WTC11 (cell line): ENCODE measurements around the gene IL6R. TPM values are rescaled to one million over a fixed set of nuclear protein-coding genes. Genes with fewer than 3 reads are reported as not detected.

ENCODE experiments used
- ATAC-seq: fragments of 200-7000 bp; cut with Tn5 transposase; 2 replicates; pipeline ENCODE4 v1.10.0; 2021; ENCODE audit warnings: mild to moderate bottlenecking, moderate library complexity
- CTCF ChIA-PET: fragments of 300-600 bp; sonication (Branson Sonifier 250); formaldehyde crosslinking; loops from one replicate; lab custom pipeline; 2021; ENCODE audit warnings: antibody characterized with exemption; lab: Charles Lee
- POLR2A ChIA-PET: fragments of 350-600 bp; sonication (Branson Sonifier 250); formaldehyde crosslinking; loops from one replicate; lab custom pipeline; 2021; ENCODE audit warnings: antibody characterized with exemption; lab: Charles Lee
- DNase-seq: peaks from one replicate; pipeline ENCODE4 v3.0.0; 2021; ENCODE audit warnings: low spot score
- H3K27ac Mint-ChIP-seq: 2 replicates; pipeline ENCODE4 v1.8.0; 2021; ENCODE audit warnings: mixed read lengths
- H3K27me3 Mint-ChIP-seq: 2 replicates; pipeline ENCODE4 v1.8.0; 2021; ENCODE audit warnings: low read depth, mild to moderate bottlenecking, moderate library complexity, mixed read lengths
- H3K36me3 Mint-ChIP-seq: 2 replicates; pipeline ENCODE4 v1.8.0; 2021; ENCODE audit warnings: mixed read lengths
- H3K4me1 Mint-ChIP-seq: 2 replicates; pipeline ENCODE4 v1.8.0; 2022; ENCODE audit warnings: mixed read lengths
- H3K4me3 Mint-ChIP-seq: 2 replicates; pipeline ENCODE4 v1.8.0; 2021; ENCODE audit warnings: mild to moderate bottlenecking, moderate library complexity, mixed read lengths
- H3K9me3 Mint-ChIP-seq: 2 replicates; pipeline ENCODE4 v1.8.0; 2021; ENCODE audit warnings: mixed read lengths
- CBFB ChIP-seq: sonication (generic); formaldehyde crosslinking; IDR thresholded peaks from 2 replicates; pipeline ENCODE4 v1.8.1; 2022; ENCODE audit warnings: mild to moderate bottlenecking, low read depth, missing genetic modification reagents
- CREB1 ChIP-seq: sonication (generic); formaldehyde crosslinking; IDR thresholded peaks from 2 replicates; pipeline ENCODE4 v1.8.0; 2023; ENCODE audit warnings: mild to moderate bottlenecking, missing genetic modification reagents
- GRHL2 ChIP-seq: fragments of 250-450 bp; sonication (Bioruptor Pico); IDR thresholded peaks from 2 replicates; pipeline ENCODE4 v1.8.0; 2022; ENCODE audit warnings: mild to moderate bottlenecking, moderate library complexity; ENCODE audit not compliant: insufficient replicate concordance, severe bottlenecking
- HMGA2 ChIP-seq: fragments of 250-450 bp; sonication (Bioruptor Pico); IDR thresholded peaks from 2 replicates; pipeline ENCODE4 v1.4.0; 2021; ENCODE audit warnings: mild to moderate bottlenecking, moderate library complexity
- KAT7 ChIP-seq: sonication (generic); formaldehyde crosslinking; IDR thresholded peaks from 2 replicates; pipeline ENCODE4 v1.8.1; 2023; ENCODE audit warnings: missing genetic modification reagents, mild to moderate bottlenecking, borderline replicate concordance
- MYBL2 ChIP-seq: sonication (generic); formaldehyde crosslinking; IDR thresholded peaks from 2 replicates; pipeline ENCODE4 v1.8.1; 2023; ENCODE audit warnings: mild to moderate bottlenecking, moderate library complexity, missing genetic modification reagents
- OVOL2 ChIP-seq: fragments of 250-450 bp; sonication (Bioruptor Pico); IDR thresholded peaks from 2 replicates; pipeline ENCODE4 v1.9.0; 2021; ENCODE audit warnings: mild to moderate bottlenecking, borderline replicate concordance
- RELA ChIP-seq: sonication (generic); formaldehyde crosslinking; IDR thresholded peaks from 2 replicates; pipeline ENCODE4 v1.8.1; 2022; ENCODE audit warnings: missing genetic modification reagents, mild to moderate bottlenecking, borderline replicate concordance
- ZNF219 ChIP-seq: sonication (generic); formaldehyde crosslinking; IDR thresholded peaks from 2 replicates; pipeline ENCODE4 v1.8.0; 2023; ENCODE audit warnings: missing genetic modification reagents, mild to moderate bottlenecking, borderline replicate concordance
- ZNF263 ChIP-seq: sonication (generic); formaldehyde crosslinking; IDR thresholded peaks from 2 replicates; pipeline ENCODE4 v1.8.1; 2022; ENCODE audit warnings: low read depth, mild to moderate bottlenecking, moderate library complexity, missing genetic modification reagents
- ZNF396 ChIP-seq: fragments of 250-450 bp; sonication (Bioruptor Pico); IDR thresholded peaks from 2 replicates; pipeline ENCODE4 v1.8.0; 2021; ENCODE audit warnings: mild to moderate bottlenecking, moderate library complexity, borderline replicate concordance
- total RNA-seq: library from RNA; stranded (reverse); gene quantifications from 3 replicates; pipeline ENCODE4 v1.2.3, GENCODE V29; 2021
- TF ChIP-seq, protein P1 (sequence below): sonication (generic); formaldehyde crosslinking; IDR thresholded peaks from 2 replicates; pipeline ENCODE4 v1.8.0; 2022; ENCODE audit warnings: mild to moderate bottlenecking, missing genetic modification reagents
- TF ChIP-seq, protein P2 (sequence below): fragments of 250-450 bp; sonication (Bioruptor Pico); IDR thresholded peaks from 2 replicates; pipeline ENCODE4 v2.1.2; 2022; ENCODE audit warnings: mild to moderate bottlenecking, moderate library complexity
- TF ChIP-seq, protein P3 (sequence below): sonication (generic); formaldehyde crosslinking; IDR thresholded peaks from 2 replicates; pipeline ENCODE4 v1.8.1; 2022; ENCODE audit warnings: mild to moderate bottlenecking, moderate library complexity, missing genetic modification reagents
- TF ChIP-seq, protein P4 (sequence below): sonication (generic); formaldehyde crosslinking; IDR thresholded peaks from 2 replicates; pipeline ENCODE4 v1.8.1; 2023; ENCODE audit warnings: mild to moderate bottlenecking, missing genetic modification reagents
- TF ChIP-seq, protein P5 (sequence below): sonication (generic); formaldehyde crosslinking; IDR thresholded peaks from 2 replicates; pipeline ENCODE4 v1.8.0; 2022; ENCODE audit warnings: mild to moderate bottlenecking, missing genetic modification reagents
- TF ChIP-seq, protein P6 (sequence below): fragments of 250-450 bp; sonication (Bioruptor Pico); conservative IDR thresholded peaks from 2 replicates; pipeline ENCODE4 v1.9.0; 2021; ENCODE audit warnings: mild to moderate bottlenecking
- TF ChIP-seq, protein P7 (sequence below): sonication (generic); formaldehyde crosslinking; IDR thresholded peaks from 2 replicates; pipeline ENCODE4 v1.8.1; 2022; ENCODE audit warnings: missing genetic modification reagents, borderline replicate concordance

Gene IL6R
- total RNA-seq, 1 experiment from 2014 or later, result 7.0 TPM

DNA sequence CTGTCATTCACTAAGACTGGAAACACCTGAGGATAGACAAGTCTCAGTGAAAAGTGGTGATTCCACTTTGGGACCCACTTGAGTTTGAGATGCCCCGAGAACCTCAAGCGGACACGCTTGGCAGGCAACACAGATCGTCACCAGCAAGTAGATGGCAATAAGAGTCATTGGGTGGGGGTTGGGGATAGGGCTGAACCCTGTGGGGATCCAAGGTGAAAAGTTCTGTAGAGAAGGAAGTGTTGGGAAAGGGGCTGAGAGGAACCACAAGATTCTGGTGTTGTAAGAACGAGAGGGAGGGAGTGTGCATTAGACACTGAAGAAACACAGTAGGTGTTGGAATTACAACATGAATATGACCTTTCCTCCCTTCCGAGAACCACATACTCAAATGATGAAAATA lies 51.5 kb downstream of the IL6R start:
- Mint-ChIP-seq H3K9me3 (no peaks in the 10 kb centered on the region), H3K27ac (no peak overlapping the region), H3K27me3 (no peaks in the 10 kb centered on the region; the same call in 1 of the 2 replicates), H3K4me3 (no peak overlapping the region), H3K36me3 (no peaks in the 10 kb centered on the region), H3K4me1 (no peaks in the 10 kb centered on the region)
- TF ChIP-seq, protein P1, sequence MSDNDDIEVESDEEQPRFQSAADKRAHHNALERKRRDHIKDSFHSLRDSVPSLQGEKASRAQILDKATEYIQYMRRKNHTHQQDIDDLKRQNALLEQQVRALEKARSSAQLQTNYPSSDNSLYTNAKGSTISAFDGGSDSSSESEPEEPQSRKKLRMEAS (CRISPR knock-in tag), result no peak
- no peak for TF ChIP-seq MYBL2
- no peak for TF ChIP-seq GRHL2 (CRISPR knock-in tag)
- no peak for TF ChIP-seq OVOL2
- TF ChIP-seq, protein P2, sequence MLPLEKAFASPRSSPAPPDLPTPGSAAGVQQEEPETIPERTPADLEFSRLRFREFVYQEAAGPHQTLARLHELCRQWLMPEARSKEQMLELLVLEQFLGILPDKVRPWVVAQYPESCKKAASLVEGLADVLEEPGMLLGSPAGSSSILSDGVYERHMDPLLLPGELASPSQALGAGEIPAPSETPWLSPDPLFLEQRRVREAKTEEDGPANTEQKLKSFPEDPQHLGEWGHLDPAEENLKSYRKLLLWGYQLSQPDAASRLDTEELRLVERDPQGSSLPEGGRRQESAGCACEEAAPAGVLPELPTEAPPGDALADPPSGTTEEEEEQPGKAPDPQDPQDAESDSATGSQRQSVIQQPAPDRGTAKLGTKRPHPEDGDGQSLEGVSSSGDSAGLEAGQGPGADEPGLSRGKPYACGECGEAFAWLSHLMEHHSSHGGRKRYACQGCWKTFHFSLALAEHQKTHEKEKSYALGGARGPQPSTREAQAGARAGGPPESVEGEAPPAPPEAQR (CRISPR knock-in tag), result no peak
- TF ChIP-seq, protein P3, sequence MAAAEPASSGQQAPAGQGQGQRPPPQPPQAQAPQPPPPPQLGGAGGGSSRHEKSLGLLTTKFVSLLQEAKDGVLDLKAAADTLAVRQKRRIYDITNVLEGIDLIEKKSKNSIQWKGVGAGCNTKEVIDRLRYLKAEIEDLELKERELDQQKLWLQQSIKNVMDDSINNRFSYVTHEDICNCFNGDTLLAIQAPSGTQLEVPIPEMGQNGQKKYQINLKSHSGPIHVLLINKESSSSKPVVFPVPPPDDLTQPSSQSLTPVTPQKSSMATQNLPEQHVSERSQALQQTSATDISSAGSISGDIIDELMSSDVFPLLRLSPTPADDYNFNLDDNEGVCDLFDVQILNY (CRISPR knock-in tag), result no peak
- TF ChIP-seq, protein P4, sequence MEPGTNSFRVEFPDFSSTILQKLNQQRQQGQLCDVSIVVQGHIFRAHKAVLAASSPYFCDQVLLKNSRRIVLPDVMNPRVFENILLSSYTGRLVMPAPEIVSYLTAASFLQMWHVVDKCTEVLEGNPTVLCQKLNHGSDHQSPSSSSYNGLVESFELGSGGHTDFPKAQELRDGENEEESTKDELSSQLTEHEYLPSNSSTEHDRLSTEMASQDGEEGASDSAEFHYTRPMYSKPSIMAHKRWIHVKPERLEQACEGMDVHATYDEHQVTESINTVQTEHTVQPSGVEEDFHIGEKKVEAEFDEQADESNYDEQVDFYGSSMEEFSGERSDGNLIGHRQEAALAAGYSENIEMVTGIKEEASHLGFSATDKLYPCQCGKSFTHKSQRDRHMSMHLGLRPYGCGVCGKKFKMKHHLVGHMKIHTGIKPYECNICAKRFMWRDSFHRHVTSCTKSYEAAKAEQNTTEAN (CRISPR knock-in tag), result no peak
- TF ChIP-seq, protein P5, sequence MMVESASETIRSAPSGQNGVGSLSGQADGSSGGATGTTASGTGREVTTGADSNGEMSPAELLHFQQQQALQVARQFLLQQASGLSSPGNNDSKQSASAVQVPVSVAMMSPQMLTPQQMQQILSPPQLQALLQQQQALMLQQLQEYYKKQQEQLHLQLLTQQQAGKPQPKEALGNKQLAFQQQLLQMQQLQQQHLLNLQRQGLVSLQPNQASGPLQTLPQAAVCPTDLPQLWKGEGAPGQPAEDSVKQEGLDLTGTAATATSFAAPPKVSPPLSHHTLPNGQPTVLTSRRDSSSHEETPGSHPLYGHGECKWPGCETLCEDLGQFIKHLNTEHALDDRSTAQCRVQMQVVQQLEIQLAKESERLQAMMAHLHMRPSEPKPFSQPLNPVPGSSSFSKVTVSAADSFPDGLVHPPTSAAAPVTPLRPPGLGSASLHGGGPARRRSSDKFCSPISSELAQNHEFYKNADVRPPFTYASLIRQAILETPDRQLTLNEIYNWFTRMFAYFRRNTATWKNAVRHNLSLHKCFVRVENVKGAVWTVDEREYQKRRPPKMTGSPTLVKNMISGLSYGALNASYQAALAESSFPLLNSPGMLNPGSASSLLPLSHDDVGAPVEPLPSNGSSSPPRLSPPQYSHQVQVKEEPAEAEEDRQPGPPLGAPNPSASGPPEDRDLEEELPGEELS, result no peak
- TF ChIP-seq, protein P6, sequence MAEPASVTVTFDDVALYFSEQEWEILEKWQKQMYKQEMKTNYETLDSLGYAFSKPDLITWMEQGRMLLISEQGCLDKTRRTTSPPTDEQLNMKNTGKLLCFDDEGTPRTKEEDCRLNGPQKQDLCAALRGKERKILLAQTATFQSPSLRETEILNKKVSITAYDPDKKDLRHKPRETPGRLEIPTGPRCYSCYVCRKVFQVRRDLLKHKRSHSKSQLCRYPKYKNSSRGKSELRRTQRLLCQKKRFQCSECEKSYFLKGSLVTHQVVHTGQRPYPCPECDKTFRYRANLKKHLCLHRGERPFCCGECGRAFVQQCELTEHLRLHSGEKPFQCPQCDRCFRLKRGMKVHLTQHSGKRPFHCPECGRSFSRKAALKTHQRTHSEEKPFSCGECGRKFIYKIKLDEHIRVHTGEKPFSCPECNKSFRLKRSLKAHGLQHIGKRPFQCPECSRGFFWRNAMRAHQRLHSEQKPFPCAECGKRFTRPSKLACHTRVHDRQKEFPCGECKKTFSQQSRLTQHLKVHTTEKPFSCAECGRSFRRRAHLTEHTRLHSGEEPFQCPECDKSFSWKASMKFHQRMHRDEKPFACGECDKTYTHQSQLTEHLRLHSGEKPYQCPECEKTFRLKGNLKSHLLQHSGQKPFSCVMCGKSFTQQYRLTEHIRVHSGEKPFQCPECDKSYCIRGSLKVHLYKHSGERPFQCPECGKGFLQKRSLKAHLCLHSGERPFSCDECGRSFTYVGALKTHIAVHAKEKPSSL (CRISPR knock-in tag), result no peak
- TF ChIP-seq KAT7 (CRISPR knock-in tag), result no peak
- DNase-seq, result no peak
- ChIA-PET CTCF (no interaction called here), POLR2A (interaction anchor here (0.7 kb wide), 1 partner anchor 121 kb away, joined by 4 read pairs; no protein-coding TSS in a partner anchor)
- ATAC-seq, result no peak

DNA sequence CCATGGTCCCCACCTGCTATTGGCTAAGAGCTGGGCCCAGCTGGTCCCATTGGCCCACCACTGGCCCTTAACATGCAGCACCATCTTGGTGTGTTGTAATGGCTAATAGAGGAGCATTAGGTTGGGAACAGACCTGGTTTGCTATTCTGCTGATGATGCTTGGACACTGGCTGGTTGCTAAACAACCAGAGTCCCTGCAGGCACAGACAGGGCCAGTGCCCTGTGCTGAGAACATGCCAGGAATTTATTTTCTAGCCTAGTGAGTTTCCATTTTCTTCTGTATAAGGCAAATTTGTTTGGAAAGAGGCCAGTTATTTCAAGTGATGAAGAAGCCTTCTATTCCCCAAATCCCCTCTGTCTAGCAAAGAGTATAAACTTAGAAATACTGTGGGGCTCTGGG lies 53.9 kb downstream of the IL6R start:
- DNase-seq, result no peak
- ChIA-PET POLR2A (no interaction called here), CTCF (interaction anchor here (1.4 kb wide), 1 partner anchor 88 kb away, joined by 7 read pairs; no protein-coding TSS in a partner anchor)
- no peak for ATAC-seq
- Mint-ChIP-seq H3K36me3 (no peaks in the 10 kb centered on the region), H3K9me3 (no peaks in the 10 kb centered on the region), H3K4me1 (peaks cover 3% of the 10 kb centered on the region; the same call in 1 of the 2 replicates), H3K27ac (no peak overlapping the region), H3K4me3 (no peak overlapping the region), H3K27me3 (no peaks in the 10 kb centered on the region; the same call in 1 of the 2 replicates)
- no peak for TF ChIP-seq RELA (CRISPR knock-in tag)
- no peak for TF ChIP-seq HMGA2 (CRISPR knock-in tag)
- TF ChIP-seq, protein P7, sequence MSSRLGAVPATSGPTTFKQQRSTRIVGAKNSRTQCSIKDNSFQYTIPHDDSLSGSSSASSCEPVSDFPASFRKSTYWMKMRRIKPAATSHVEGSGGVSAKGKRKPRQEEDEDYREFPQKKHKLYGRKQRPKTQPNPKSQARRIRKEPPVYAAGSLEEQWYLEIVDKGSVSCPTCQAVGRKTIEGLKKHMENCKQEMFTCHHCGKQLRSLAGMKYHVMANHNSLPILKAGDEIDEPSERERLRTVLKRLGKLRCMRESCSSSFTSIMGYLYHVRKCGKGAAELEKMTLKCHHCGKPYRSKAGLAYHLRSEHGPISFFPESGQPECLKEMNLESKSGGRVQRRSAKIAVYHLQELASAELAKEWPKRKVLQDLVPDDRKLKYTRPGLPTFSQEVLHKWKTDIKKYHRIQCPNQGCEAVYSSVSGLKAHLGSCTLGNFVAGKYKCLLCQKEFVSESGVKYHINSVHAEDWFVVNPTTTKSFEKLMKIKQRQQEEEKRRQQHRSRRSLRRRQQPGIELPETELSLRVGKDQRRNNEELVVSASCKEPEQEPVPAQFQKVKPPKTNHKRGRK (CRISPR knock-in tag), result no peak
- TF ChIP-seq CREB1 (CRISPR knock-in tag), result no peak
- TF ChIP-seq, protein P6 (CRISPR knock-in tag), result no peak
- TF ChIP-seq ZNF396 (CRISPR knock-in tag), result no peak
- no peak for TF ChIP-seq CBFB (CRISPR knock-in tag)
- TF ChIP-seq KAT7 (CRISPR knock-in tag), result no peak
- no peak for TF ChIP-seq ZNF263 (CRISPR knock-in tag)
- no peak for TF ChIP-seq ZNF219 (CRISPR knock-in tag)
